Stimulated activated CD4-positive, alpha-beta T cell treated with anti-CD3 and anti-CD28 coated beads, Interleukin-1b, Interleukin-23, amount 100 ng/mL, for 48 hours (primary cell): ENCODE results near the gene PIM2.
"Not testable (repeated sequence)": the region's sequence is repeated elsewhere in the genome, so short reads cannot be mapped to it uniquely, and the experiment has no call there.

ENCODE experiments used
- DNase-seq: peaks from one replicate; pipeline ENCODE4 v3.0.0-alpha.2; 2020

PIM2 gene

GRCh38 chrX:48904626-48905025 lies 14.2 kb downstream of the PIM2 start:
- no peak for DNase-seq

- DNase-seq, result no peak
These were observed 14.6 kb downstream of the PIM2 start for GRCh38 chrX:48904180-48904579.

- no peak for DNase-seq
These were observed 15.5 kb downstream of the PIM2 start for GRCh38 chrX:48903290-48903689.

GRCh38 chrX:48902776-48903175 lies 16.0 kb downstream of the PIM2 start:
- no peak for DNase-seq

GRCh38 chrX:48902135-48902534 lies 16.7 kb downstream of the PIM2 start:
- DNase-seq, result no peak

GRCh38 chrX:48901069-48901468 lies 17.8 kb downstream of the PIM2 start:
- DNase-seq, result no peak

GRCh38 chrX:48899078-48899410 lies 19.8 kb downstream of the PIM2 start:
- DNase-seq, result no peak

GRCh38 chrX:48897625-48898306 lies 21.1 kb downstream of the PIM2 start, which contains the start of the genes PQBP1 and TIMM17B:
PQBP1 (plus strand) TSS chrX:48897930; CDS start chrX:48898510, 580 bp downstream.
TIMM17B (minus strand) TSS chrX:48897768; CDS start chrX:48897749, 19 bp downstream.
- DNase-seq, result peak; percentile 88

- peak; percentile 66 for DNase-seq
These were observed 21.6 kb downstream of the PIM2 start for GRCh38 chrX:48897157-48897624.

GRCh38 chrX:48896611-48897011 lies 22.2 kb downstream of the PIM2 start:
- no peak for DNase-seq

GRCh38 chrX:48894891-48895290 lies 23.9 kb downstream of the PIM2 start:
- DNase-seq, result no peak

GRCh38 chrX:48893556-48894348 lies 25.1 kb downstream of the PIM2 start:
- no peak for DNase-seq

- no peak for DNase-seq
These were observed 25.9 kb downstream of the PIM2 start for GRCh38 chrX:48892896-48893295.

- DNase-seq, result peak; percentile 75
These were observed 27.2 kb downstream of the PIM2 start for GRCh38 chrX:48891402-48892288.

GRCh38 chrX:48890934-48891401 lies 27.9 kb downstream of the PIM2 start:
- no peak for DNase-seq

- DNase-seq, result peak; percentile 7
These were observed 28.4 kb downstream of the PIM2 start for GRCh38 chrX:48890296-48890925.

- DNase-seq, result not testable (repeated sequence)
These were observed 32.2 kb downstream of the PIM2 start for GRCh38 chrX:48886586-48886985.

- no peak for DNase-seq
These were observed 35.1 kb downstream of the PIM2 start for GRCh38 chrX:48883729-48884128.

GRCh38 chrX:48876944-48877343 lies 41.9 kb downstream of the PIM2 start:
- DNase-seq, result not testable (repeated sequence)

GRCh38 chrX:48872017-48872416 lies 46.8 kb downstream of the PIM2 start:
- not testable (repeated sequence) for DNase-seq

- DNase-seq, result no peak
These were observed 54.6 kb downstream of the PIM2 start for GRCh38 chrX:48864210-48864609.
